Endothelial cell of umbilical vein (primary cell): Measurements from ENCODE around the gene BUB1B. TPM values are rescaled to one million over a fixed set of nuclear protein-coding genes. Genes with fewer than 3 reads are reported as not detected.

Experiments
- BruUV-seq: library from RNA; stranded (reverse); fragments of 400-500 nt; replicated peaks from 2 replicates; lab custom pipeline; 2021; lab: Mats Ljungman, UMichigan
- CTCF ChIA-PET: fragments of 300-600, 350-600 bp; sonication (Branson Sonifier 250); formaldehyde crosslinking; loops from one replicate; lab custom pipeline; 2021; ENCODE audit warnings: antibody characterized with exemption, inconsistent platforms; lab: Charles Lee
- POLR2A ChIA-PET: fragments of 300-600, 350-600 bp; sonication (Branson Sonifier 250); formaldehyde crosslinking; loops from one replicate; lab custom pipeline; 2021; ENCODE audit warnings: antibody characterized with exemption, inconsistent platforms; lab: Charles Lee
- DNase-seq: peaks from one replicate; pipeline ENCODE4 v3.0.0-alpha.2; 2011; ENCODE audit warnings: low read depth, low spot score
- FAIRE-seq: peaks from 2 replicates; lab custom pipeline; 2011; peaks lifted over from hg19 to GRCh38; lab: Jason Lieb, UNC
- H2AFZ ChIP-seq: 2 replicates; pipeline ENCODE4 v1.6.0; 2012; ENCODE audit warnings: low read depth, low read length, control low read depth, inconsistent platforms
- H3K27ac ChIP-seq: 2 replicates; pipeline ENCODE4 v1.5.1; 2011; ENCODE audit warnings: low read depth, mild to moderate bottlenecking, control low read depth, low read length, moderate library complexity; ENCODE audit not compliant: insufficient read depth
- H3K27me3 ChIP-seq, 2 experiments: 2 replicates each; pipeline versions ENCODE4 v1.6.0 to v1.6.1; 2011; ENCODE audit warnings: low read length in 2 of 2, mixed read lengths in 1 of 2; ENCODE audit not compliant: control insufficient read depth in 2 of 2, insufficient read depth in 2 of 2
- H3K36me3 ChIP-seq, 2 experiments: 2 replicates in 1 of 2; 3 replicates in 1 of 2; pipeline ENCODE4 v1.5.1; 2011; ENCODE audit warnings: low read length in 2 of 2, mild to moderate bottlenecking in 1 of 2, moderate library complexity in 1 of 2; ENCODE audit not compliant: control insufficient read depth in 2 of 2, insufficient read depth in 2 of 2; ENCODE audit errors: extremely low read depth in 1 of 2
- H3K4me1 ChIP-seq: 3 replicates; pipeline ENCODE4 v1.5.1; 2011; ENCODE audit warnings: mild to moderate bottlenecking, low read length; ENCODE audit not compliant: control insufficient read depth, insufficient read depth; ENCODE audit errors: extremely low read depth
- H3K4me2 ChIP-seq: 2 replicates; pipeline ENCODE4 v1.6.1; 2011; ENCODE audit warnings: low read length, control low read depth, mixed read lengths; ENCODE audit not compliant: insufficient read depth
- H3K4me3 ChIP-seq, 3 experiments: fragments of 200-600 bp in 1 of 3; sonication (generic), shearing (Covaris generic) in 1 of 3; replicated peaks in 1 of 3; 2 replicates each; pipeline ENCODE4 v1.5.1; 2011 to 2016; ENCODE audit warnings: control low read depth in 3 of 3, low read length in 3 of 3, mild to moderate bottlenecking in 2 of 3, inconsistent platforms in 1 of 3, low read depth in 1 of 3, moderate library complexity in 1 of 3; ENCODE audit not compliant: insufficient read depth in 1 of 3
- H3K79me2 ChIP-seq: 2 replicates; pipeline ENCODE4 v1.6.0; 2012; ENCODE audit warnings: low read length, inconsistent platforms; ENCODE audit not compliant: control insufficient read depth, insufficient read depth
- H3K9ac ChIP-seq: replicated peaks from 2 replicates; pipeline ENCODE3; 2011; ENCODE audit warnings: low read length, control low read depth; ENCODE audit not compliant: insufficient read depth; ENCODE audit errors: extremely low read depth
- H3K9me1 ChIP-seq: replicated peaks from 3 replicates; pipeline ENCODE4 v1.6.0; 2011; ENCODE audit warnings: mild to moderate bottlenecking, low read length; ENCODE audit not compliant: control insufficient read depth, insufficient read depth; ENCODE audit errors: extremely low read depth
- H3K9me3 ChIP-seq: replicated peaks from 2 replicates; pipeline ENCODE4 v1.5.1; 2012; ENCODE audit warnings: low read length, inconsistent platforms; ENCODE audit not compliant: control insufficient read depth, insufficient read depth
- H4K20me1 ChIP-seq: replicated peaks from 2 replicates; pipeline ENCODE3; 2011; ENCODE audit warnings: mild to moderate bottlenecking, low read length; ENCODE audit not compliant: control insufficient read depth, insufficient read depth; ENCODE audit errors: extremely low read depth
- EZH2 ChIP-seq: IDR thresholded peaks from 2 replicates; pipeline ENCODE4 v1.6.1; 2012; ENCODE audit warnings: borderline replicate concordance, low read depth, mild to moderate bottlenecking, moderate library complexity, low read length, inconsistent platforms; ENCODE audit not compliant: severe bottlenecking
- FOS ChIP-seq: IDR thresholded peaks from 2 replicates; pipeline ENCODE4 v1.6.1; 2011; ENCODE audit warnings: mild to moderate bottlenecking, low read length, moderate library complexity, borderline replicate concordance; ENCODE audit not compliant: insufficient read depth
- GATA2 ChIP-seq: IDR thresholded peaks from 2 replicates; pipeline ENCODE4 v1.7.0; 2011; ENCODE audit warnings: low read depth, mild to moderate bottlenecking, moderate library complexity, mixed read lengths, low read length; ENCODE audit not compliant: insufficient read length, insufficient read depth
- JUN ChIP-seq: IDR thresholded peaks from 2 replicates; pipeline ENCODE4 v1.6.1; 2011; ENCODE audit warnings: borderline replicate concordance, low read depth; ENCODE audit not compliant: insufficient read length, insufficient read depth
- MYC ChIP-seq: IDR thresholded peaks from one replicate; pipeline ENCODE4 v1.6.1; 2011; ENCODE audit warnings: mild to moderate bottlenecking, low read depth, low read length
- POLR2A ChIP-seq: IDR thresholded peaks from 2 replicates; pipeline ENCODE4 v1.6.1; 2012; ENCODE audit warnings: low read depth, mild to moderate bottlenecking, control low read depth, low read length
- POLR2AphosphoS5 ChIP-seq: IDR thresholded peaks from 2 replicates; pipeline ENCODE4 v1.6.1; 2012; ENCODE audit warnings: low read depth, mild to moderate bottlenecking, control low read depth, low read length, moderate library complexity; ENCODE audit not compliant: insufficient read depth
- dilution Hi-C: fragments of 300-500 bp; cut with MboI; formaldehyde crosslinking; loops from one replicate; pipeline ENCODE4 v1.15.0; 2019; ENCODE audit warnings: low sequenced_read_pairs; ENCODE audit not compliant: extremely low pct_ligation_motif_present
- intact Hi-C: fragments of 100-400 bp; cut with micrococcal nuclease; formaldehyde crosslinking; loops from one replicate; pipeline ENCODE4 v1.10.0; 2022
- polyA plus RNA-seq, 4 experiments: library from polyadenylated mRNA; depleted of rRNA in 3 of 4; stranded (reverse) in 3 of 4; unstranded in 1 of 4; fragments of >200 nt; gene quantifications; 2 replicates each; pipeline versions ENCODE4 v1.2.1 to v1.2.3, GENCODE V29; 2011 to 2012; ENCODE audit warnings: missing spikeins in 1 of 4
- total RNA-seq: library from RNA; stranded (reverse); gene quantifications from 2 replicates; pipeline ENCODE4 v1.2.3, GENCODE V29; 2021
- TF ChIP-seq, protein P1 (sequence below): IDR thresholded peaks from 2 replicates; pipeline ENCODE4 v1.6.1; 2011; ENCODE audit not compliant: insufficient read depth, insufficient read length
- TF ChIP-seq, protein P2 (sequence below), 2 donors: IDR thresholded peaks; 1 replicate in 1 of 2; 2 replicates in 1 of 2; pipeline ENCODE4 v1.5.1; 2011; ENCODE audit warnings: low read length in 2 of 2, mild to moderate bottlenecking in 2 of 2, moderate library complexity in 2 of 2, control low read depth in 1 of 2, inconsistent platforms in 1 of 2, low read depth in 1 of 2; ENCODE audit not compliant: insufficient read depth in 1 of 2; ENCODE audit errors: extremely low read depth in 1 of 2

BUB1B gene
- total and polyA plus RNA-seq, 2 donors (not counting 3 experiments of a cell fraction or from before 2014, with no cell fraction given) = 12.2 to 69.8 TPM

DNA sequence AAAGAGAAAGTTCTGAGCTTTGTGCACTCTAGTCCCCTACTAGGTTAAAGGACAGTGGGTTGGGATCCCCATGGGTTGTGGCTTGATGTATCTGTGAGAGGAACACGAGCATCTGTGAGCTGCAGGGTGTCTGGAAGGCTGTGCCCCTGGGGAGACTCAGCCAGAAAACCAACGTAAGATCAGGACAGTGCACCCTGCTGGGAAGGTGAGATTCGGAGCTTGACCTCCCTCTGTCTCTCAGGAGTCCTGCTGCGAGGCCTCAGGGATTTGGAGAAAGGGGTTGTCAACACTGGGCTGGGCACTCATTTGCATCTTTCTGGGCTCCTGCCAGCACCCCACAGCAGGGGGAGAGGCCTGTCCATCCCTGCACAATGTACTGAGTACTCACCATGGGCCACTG, 106.8 kb downstream of the BUB1B start:
- dilution Hi-C loops = no loop called here
- H3K9me3 ChIP-seq = no peaks in the 10 kb centered on the region
- H4K20me1 ChIP-seq = no peaks in the 10 kb centered on the region
- peaks cover 0 to 2% of the 10 kb centered on the region in 2 experiments for H3K27me3 ChIP-seq
- no peaks in the 10 kb centered on the region for H3K79me2 ChIP-seq
- peaks cover 9% of the 10 kb centered on the region for H3K4me1 ChIP-seq
- BruUV-seq = no TSS peak
- TF ChIP-seq EZH2 (no peak), JUN (no peak), FOS (no peak), MYC (no peak), POLR2AphosphoS5 (no peak), GATA2 (no peak), POLR2A (no peak)
- TF ChIP-seq, protein P1, sequence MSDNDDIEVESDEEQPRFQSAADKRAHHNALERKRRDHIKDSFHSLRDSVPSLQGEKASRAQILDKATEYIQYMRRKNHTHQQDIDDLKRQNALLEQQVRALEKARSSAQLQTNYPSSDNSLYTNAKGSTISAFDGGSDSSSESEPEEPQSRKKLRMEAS = no peak
- TF ChIP-seq, protein P2, sequence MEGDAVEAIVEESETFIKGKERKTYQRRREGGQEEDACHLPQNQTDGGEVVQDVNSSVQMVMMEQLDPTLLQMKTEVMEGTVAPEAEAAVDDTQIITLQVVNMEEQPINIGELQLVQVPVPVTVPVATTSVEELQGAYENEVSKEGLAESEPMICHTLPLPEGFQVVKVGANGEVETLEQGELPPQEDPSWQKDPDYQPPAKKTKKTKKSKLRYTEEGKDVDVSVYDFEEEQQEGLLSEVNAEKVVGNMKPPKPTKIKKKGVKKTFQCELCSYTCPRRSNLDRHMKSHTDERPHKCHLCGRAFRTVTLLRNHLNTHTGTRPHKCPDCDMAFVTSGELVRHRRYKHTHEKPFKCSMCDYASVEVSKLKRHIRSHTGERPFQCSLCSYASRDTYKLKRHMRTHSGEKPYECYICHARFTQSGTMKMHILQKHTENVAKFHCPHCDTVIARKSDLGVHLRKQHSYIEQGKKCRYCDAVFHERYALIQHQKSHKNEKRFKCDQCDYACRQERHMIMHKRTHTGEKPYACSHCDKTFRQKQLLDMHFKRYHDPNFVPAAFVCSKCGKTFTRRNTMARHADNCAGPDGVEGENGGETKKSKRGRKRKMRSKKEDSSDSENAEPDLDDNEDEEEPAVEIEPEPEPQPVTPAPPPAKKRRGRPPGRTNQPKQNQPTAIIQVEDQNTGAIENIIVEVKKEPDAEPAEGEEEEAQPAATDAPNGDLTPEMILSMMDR (IDR thresholded peaks at IDR 0.05; ENCODE audit: extremely low read depth in 1 of 2, insufficient read depth in 1 of 2, low read depth in 1 of 2, low read length in 2 of 2) = no peak
- H3K9ac ChIP-seq = no peak overlapping the region
- H3K4me2 ChIP-seq = no peak overlapping the region
- no peak overlapping the region for H2AFZ ChIP-seq
- ChIA-PET CTCF (interaction anchor here (1.1 to 20.1 kb wide), 8 partner anchors 7 to 222 kb away, joined by 3 to 879 read pairs (median 6); no protein-coding TSS in a partner anchor), POLR2A (no interaction called here)
- no peaks in the 10 kb centered on the region for H3K9me1 ChIP-seq
- DNase-seq = no peak
- FAIRE-seq = no peak
- intact Hi-C loops = no loop called here
- H3K36me3 ChIP-seq = no peaks in the 10 kb centered on the region
- H3K4me3 ChIP-seq = no peak overlapping the region
- no peak overlapping the region for H3K27ac ChIP-seq
